Adrenal gland (tissue), 12 donors: ENCODE measurements around the gene COX7A1. TPM values are rescaled to one million over a fixed set of nuclear protein-coding genes. Genes with fewer than 3 reads are reported as not detected.

Experiments used
- DNase-seq, 7 donors: peaks; one replicate each; pipeline ENCODE4 v3.0.0-alpha.2; 2019 to 2020
- H3K27ac ChIP-seq, 5 donors: fragments of 200-600 bp; sonication (generic) in 4 of 5; 1 replicate in 3 of 5; 2 replicates in 2 of 5; pipeline versions ENCODE4 v1.5.1 to v1.8.0; 2016 to 2020; ENCODE audit warnings: mild to moderate bottlenecking in 1 of 5
- H3K27me3 ChIP-seq: fragments of 200-600 bp; 2 replicates; pipeline ENCODE4 v1.8.0; 2021
- H3K36me3 ChIP-seq, 2 donors: fragments of 200-600 bp; replicated peaks in 1 of 2; 1 replicate in 1 of 2; 2 replicates in 1 of 2; pipeline versions ENCODE4 v1.5.1 to v1.8.0; 2018 to 2022
- H3K4me1 ChIP-seq, 2 donors: fragments of 200-600 bp; replicated peaks in 1 of 2; 1 replicate in 1 of 2; 2 replicates in 1 of 2; pipeline versions ENCODE4 v1.5.1 to v1.8.0; 2018 to 2021
- H3K4me3 ChIP-seq, 4 donors: fragments of 200-600 bp; sonication (generic) in 3 of 4; one replicate each; pipeline ENCODE4 v1.5.1; 2016 to 2018
- H3K9me3 ChIP-seq, 3 donors: fragments of 200-600 bp; sonication (generic) in 1 of 3; replicated peaks in 1 of 3; 1 replicate in 2 of 3; 2 replicates in 1 of 3; pipeline versions ENCODE4 v1.5.1 to v1.8.0; 2016 to 2021
- CTCF ChIP-seq, 6 experiments: fragments of 450-650 bp in 4 of 6; fragments of 200-600 bp in 2 of 6; sonication (generic) in 1 of 6; IDR thresholded peaks; 1 replicate in 5 of 6; 2 replicates in 1 of 6; pipeline versions ENCODE4 v1.5.1 to v1.8.0; 2016 to 2021; ENCODE audit warnings: antibody characterized with exemption in 6 of 6, mild to moderate bottlenecking in 2 of 6, moderate library complexity in 1 of 6
- POLR2A ChIP-seq, 2 donors: fragments of 450-650 bp; IDR thresholded peaks; one replicate each; pipeline ENCODE4 v1.6.1; 2017; ENCODE audit warnings: antibody characterized with exemption in 2 of 2, mild to moderate bottlenecking in 2 of 2, moderate library complexity in 1 of 2
- WGBS, 4 donors: extraction: QIAGEN DNeasy Blood & Tissue Kit in 2 of 4; methylation state at CpG; one replicate each; pipeline versions ENCODE4 v1.1.5 to v1.1.7; 2013 to 2017; 5-methylcytosine and 5-hydroxymethylcytosine counted together
- intact Hi-C, 2 donors: fragments of 100-400 bp; cut with DNase I; formaldehyde crosslinking; loops; one replicate each; pipeline versions ENCODE4 v1.14.1 to v1.15.0; 2022 to 2023
- polyA plus RNA-seq, 3 donors: library from polyadenylated mRNA; stranded (reverse); fragments of 200-250 nt in 2 of 3; fragments of 350-450 nt in 1 of 3; fragmentation: Illumina TruSeq in 1 of 3; extraction: RNeasy Lipid Tissue Mini Kit (QIAGEN cat#74804) in 1 of 3; gene quantifications; one replicate each; pipeline ENCODE4 v1.2.3, GENCODE V29; 2013 to 2014
- total RNA-seq, 9 donors: library from RNA; depleted of rRNA in 4 of 9; stranded (reverse); fragments of >200 nt in 4 of 9; fragments of 120-200 nt in 1 of 9; fragmentation: NEBNext Ultra II Directional in 1 of 9; extraction: Animal tissue kit (Norgen Biotek cat#: 25700) in 1 of 9; gene quantifications; one replicate each; pipeline versions ENCODE4 v1.1.0 to v1.2.4, GENCODE V29; 2013 to 2023
- donor health status: healthy with polysubstance abuse.
- donor health status: Bipolar disorder and iron deficiency.
- donor health status: DM: yes; HTN: yes; CAD: no.
- donor health status: DM: no; HTN: no; CAD: no.
- donor health status: DM: no; HTN: no; CAD: no.
- donor health status: DM: yes; HTN: yes; CAD: no.

The COX7A1 gene
- total and polyA plus RNA-seq, 12 donors = 20.4 to 232 (median 102) TPM

GRCh38 chr19:36141039-36141927 lies 11.0 kb downstream of the COX7A1 start:
- H3K4me1 ChIP-seq = peaks cover 16 to 20% of the 10 kb centered on the region in 2 donors
- H3K27me3 ChIP-seq = no peaks in the 10 kb centered on the region
- WGBS, 4 donors = 19 to 54% (median 26%) methylated on average over 15 to 42 of the region's 42 CpGs
- peak; percentile 85 to 96 (median 89) for DNase-seq
- intact Hi-C loops = no loop called here
- H3K9me3 ChIP-seq = no peaks in the 10 kb centered on the region
- no peak for TF ChIP-seq CTCF (IDR thresholded peaks at IDR 0.05)
- TF ChIP-seq POLR2A (IDR thresholded peaks at IDR 0.05) = peak in 1 of 2 donors; percentile 74
- H3K27ac ChIP-seq = peak overlapping the region in 4 of 5 donors; percentile 96 to 99 (median 98)
- H3K4me3 ChIP-seq = peak overlapping the region in 2 of 4 donors; percentile 71 to 94
- H3K36me3 ChIP-seq = peaks cover 0 to 45% of the 10 kb centered on the region in 2 donors

- H3K27ac ChIP-seq = peak overlapping the region; percentile 96 to 99 (median 99)
- intact Hi-C loops = no loop called here
- DNase-seq = peak in 6 of 7 donors; percentile 57 to 78 (median 66)
These were observed 11.8 kb downstream of the COX7A1 start for GRCh38 chr19:36140304-36141038.

GRCh38 chr19:36139473-36140303 lies 12.6 kb downstream of the COX7A1 start, which contains the start of gene CAPNS1:
Gene CAPNS1 (plus strand): TSS chr19:36140066. CDS start chr19:36141012, 946 bp downstream.
- peaks cover 16 to 21% of the 10 kb centered on the region in 2 donors for H3K4me1 ChIP-seq

More at GRCh38 chr19:36140304-36141038, 11.8 kb downstream of the COX7A1 start:
- peaks cover 0 to 37% of the 10 kb centered on the region in 2 donors for H3K36me3 ChIP-seq
- H3K4me3 ChIP-seq = peak overlapping the region; percentile 66 to 98 (median 82)
- TF ChIP-seq POLR2A (IDR thresholded peaks at IDR 0.05) (no peak), CTCF (IDR thresholded peaks at IDR 0.05) (no peak)
- 0 to 2% (median 1%) methylated on average over 21 to 31 of the region's 31 CpGs for WGBS, 4 donors
- no peaks in the 10 kb centered on the region for H3K9me3 ChIP-seq
- peaks cover 16 to 21% of the 10 kb centered on the region in 2 donors for H3K4me1 ChIP-seq
- H3K27me3 ChIP-seq = no peaks in the 10 kb centered on the region

More at GRCh38 chr19:36139473-36140303, 12.6 kb downstream of the COX7A1 start, which contains the start of gene CAPNS1:
- Histone ChIP-seq H3K27ac (peak within 1 kb of the TSS; percentile 96 to 99 (median 99)), H3K4me3 (peak within 1 kb of the TSS; percentile 66 to 98 (median 82)), H3K9me3 (no peaks in the 10 kb centered on the region), H3K27me3 (no peaks in the 10 kb centered on the region), H3K36me3 (peaks cover 0 to 30% of the 10 kb centered on the region in 2 donors)
- intact Hi-C loops = no loop called here
- peak; percentile 96 to 98 (median 97) for DNase-seq
- WGBS, 4 donors = 0 to 1% (median 0%) methylated on average over 26 to 75 of the region's 75 CpGs
- TF ChIP-seq POLR2A (IDR thresholded peaks at IDR 0.05) (peak; percentile 84 to 94), CTCF (IDR thresholded peaks at IDR 0.05) (no peak)
